Subcutaneous abdominal adipose tissue (tissue), 5 donors: ENCODE results near the gene RELN.
"Not testable (repeated sequence)": the region's sequence is repeated elsewhere in the genome, so short reads cannot be mapped to it uniquely, and the experiment has no call there.

Experiments
- H3K27ac ChIP-seq: one replicate; pipeline ENCODE4 v1.7.0; 2013; ENCODE audit warnings: low read depth, mild to moderate bottlenecking, inconsistent platforms, low read length, moderate library complexity
- H3K27me3 ChIP-seq, 5 donors: one replicate each; pipeline ENCODE4 v1.7.0; 2013; ENCODE audit warnings: low read length in 5 of 5, inconsistent platforms in 1 of 5; ENCODE audit not compliant: control insufficient read depth in 5 of 5, insufficient read depth in 4 of 5
- H3K36me3 ChIP-seq, 5 donors: one replicate each; pipeline ENCODE4 v1.7.0; 2013; ENCODE audit warnings: low read length in 5 of 5; ENCODE audit not compliant: control insufficient read depth in 5 of 5, insufficient read depth in 5 of 5
- H3K4me1 ChIP-seq, 5 donors: one replicate each; pipeline ENCODE4 v1.7.0; 2013; ENCODE audit warnings: low read length in 5 of 5, mild to moderate bottlenecking in 3 of 5, moderate library complexity in 1 of 5; ENCODE audit not compliant: control insufficient read depth in 5 of 5, insufficient read depth in 5 of 5
- H3K4me3 ChIP-seq, 5 donors: one replicate each; pipeline ENCODE4 v1.7.0; 2013; ENCODE audit warnings: low read length in 5 of 5, low read depth in 1 of 5
- H3K9ac ChIP-seq, 5 donors: one replicate each; pipeline ENCODE4 v1.7.0; 2013; ENCODE audit warnings: low read length in 5 of 5, mild to moderate bottlenecking in 4 of 5, moderate library complexity in 3 of 5
- H3K9me3 ChIP-seq, 5 donors: one replicate each; pipeline ENCODE4 v1.7.0; 2013; ENCODE audit warnings: low read length in 5 of 5; ENCODE audit not compliant: control insufficient read depth in 5 of 5
- donor health status: healthy.
- donor health status: healthy.
- donor health status: healthy.
- donor health status: healthy.
- donor health status: healthy.

The RELN gene

GRCh38 chr7:103528152-103528551 is 461.3 kb downstream of the RELN start:
- Histone ChIP-seq H3K4me1 (peaks cover 0 to 5% (median 4%) of the 10 kb centered on the region in 5 donors), H3K27ac (no peak overlapping the region), H3K36me3 (no peaks in the 10 kb centered on the region), H3K9me3 (no peaks in the 10 kb centered on the region), H3K9ac (no peak overlapping the region), H3K4me3 (no peak overlapping the region), H3K27me3 (peaks cover 0 to 3% (median 0%) of the 10 kb centered on the region in 5 donors)

GRCh38 chr7:103525937-103526336 is 463.5 kb downstream of the RELN start:
- Histone ChIP-seq H3K4me1 (peaks cover 0 to 5% (median 4%) of the 10 kb centered on the region in 5 donors), H3K27me3 (peaks cover 0 to 3% (median 0%) of the 10 kb centered on the region in 5 donors), H3K9ac (no peak overlapping the region), H3K9me3 (no peaks in the 10 kb centered on the region), H3K4me3 (no peak overlapping the region), H3K36me3 (no peaks in the 10 kb centered on the region), H3K27ac (no peak overlapping the region)

GRCh38 chr7:103524042-103524907 is 465.2 kb downstream of the RELN start:
- peak overlapping the region in 1 of 5 donors; percentile 12 for H3K9ac ChIP-seq

GRCh38 chr7:103521937-103522336 is 467.5 kb downstream of the RELN start:
- H3K27me3 ChIP-seq, result no peaks in the 10 kb centered on the region
- H3K36me3 ChIP-seq, result no peaks in the 10 kb centered on the region
- no peaks in the 10 kb centered on the region for H3K9me3 ChIP-seq
- no peak overlapping the region for H3K27ac ChIP-seq
- H3K9ac ChIP-seq, result no peak overlapping the region
- H3K4me3 ChIP-seq, result no peak overlapping the region
- H3K4me1 ChIP-seq, result peaks cover 0 to 5% (median 4%) of the 10 kb centered on the region in 5 donors

More at GRCh38 chr7:103524042-103524907, 465.2 kb downstream of the RELN start:
- no peak overlapping the region for H3K27ac ChIP-seq
- H3K4me3 ChIP-seq, result no peak overlapping the region
- no peaks in the 10 kb centered on the region for H3K9me3 ChIP-seq
- H3K4me1 ChIP-seq, result peaks cover 0 to 5% (median 4%) of the 10 kb centered on the region in 5 donors
- H3K27me3 ChIP-seq, result peaks cover 0 to 3% (median 0%) of the 10 kb centered on the region in 5 donors
- no peaks in the 10 kb centered on the region for H3K36me3 ChIP-seq

GRCh38 chr7:103504505-103505135 is 484.8 kb downstream of the RELN start:
- Histone ChIP-seq H3K9ac (no peak overlapping the region), H3K9me3 (no peaks in the 10 kb centered on the region), H3K4me3 (no peak overlapping the region), H3K4me1 (peaks cover 0 to 2% (median 0%) of the 10 kb centered on the region in 5 donors), H3K27me3 (no peaks in the 10 kb centered on the region), H3K36me3 (no peaks in the 10 kb centered on the region), H3K27ac (no peak overlapping the region)

GRCh38 chr7:103501206-103501605 is 488.3 kb downstream of the RELN start:
- Histone ChIP-seq H3K36me3 (no peaks in the 10 kb centered on the region), H3K9ac (no peak overlapping the region), H3K27ac (no peak overlapping the region), H3K4me1 (peaks cover 0 to 2% (median 0%) of the 10 kb centered on the region in 5 donors), H3K27me3 (no peaks in the 10 kb centered on the region), H3K4me3 (no peak overlapping the region), H3K9me3 (no peaks in the 10 kb centered on the region)

GRCh38 chr7:103499976-103500375 is 489.5 kb downstream of the RELN start:
- Histone ChIP-seq H3K9me3 (no peaks in the 10 kb centered on the region), H3K27ac (no peak overlapping the region), H3K36me3 (no peaks in the 10 kb centered on the region), H3K9ac (no peak overlapping the region), H3K4me1 (peaks cover 0 to 2% (median 0%) of the 10 kb centered on the region in 5 donors), H3K27me3 (no peaks in the 10 kb centered on the region), H3K4me3 (no peak overlapping the region)

- Histone ChIP-seq H3K36me3 (no peaks in the 10 kb centered on the region), H3K27me3 (peaks cover 0 to 3% (median 0%) of the 10 kb centered on the region in 5 donors), H3K4me1 (no peaks in the 10 kb centered on the region), H3K9me3 (no peaks in the 10 kb centered on the region), H3K4me3 (no peak overlapping the region), H3K27ac (no peak overlapping the region), H3K9ac (no peak overlapping the region)
Observed at GRCh38 chr7:103487419-103487818, 502.0 kb downstream of the RELN start.

- not testable (repeated sequence) for H3K4me1 ChIP-seq, H3K9me3 ChIP-seq, H3K4me3 ChIP-seq, H3K27me3 ChIP-seq, H3K36me3 ChIP-seq, H3K9ac ChIP-seq, H3K27ac ChIP-seq
Observed at GRCh38 chr7:103486873-103487272, 502.6 kb downstream of the RELN start.

- no peaks in the 10 kb centered on the region for H3K36me3 ChIP-seq
- H3K4me1 ChIP-seq, result no peaks in the 10 kb centered on the region
- H3K27me3 ChIP-seq, result peaks cover 0 to 3% (median 0%) of the 10 kb centered on the region in 5 donors
- H3K4me3 ChIP-seq, result no peak overlapping the region
- no peaks in the 10 kb centered on the region for H3K9me3 ChIP-seq
- no peak overlapping the region for H3K27ac ChIP-seq
- no peak overlapping the region for H3K9ac ChIP-seq
Observed at GRCh38 chr7:103480771-103481170, 508.7 kb downstream of the RELN start.
